GM13976 (cell line): Measurements from ENCODE around the gene LARGE2.

Source experiments
- DNase-seq: peaks from one replicate; pipeline ENCODE4 v3.0.0; 2012; ENCODE audit warnings: low spot score
- in situ Hi-C: fragments of 300-500 bp; cut with MboI; formaldehyde crosslinking; loops from one replicate; pipeline ENCODE4 v1.12.0; 2022; ENCODE audit warnings: low sequenced_read_pairs, mixed read lengths, inconsistent platforms; ENCODE audit not compliant: unreplicated experiment
- TF ChIP-seq, protein P1 (sequence below): IDR thresholded peaks from 2 replicates; pipeline ENCODE4 v1.5.1; 2012; ENCODE audit warnings: borderline replicate concordance, mild to moderate bottlenecking; ENCODE audit not compliant: insufficient read depth; ENCODE audit errors: extremely low read depth, missing control alignments, control extremely low read depth

LARGE2 gene

GRCh38 chr11:45906096-45906682 lies 16.3 kb upstream of the LARGE2 start:
- no peak for DNase-seq
- in situ Hi-C loops, result no loop called here
- TF ChIP-seq, protein P1, sequence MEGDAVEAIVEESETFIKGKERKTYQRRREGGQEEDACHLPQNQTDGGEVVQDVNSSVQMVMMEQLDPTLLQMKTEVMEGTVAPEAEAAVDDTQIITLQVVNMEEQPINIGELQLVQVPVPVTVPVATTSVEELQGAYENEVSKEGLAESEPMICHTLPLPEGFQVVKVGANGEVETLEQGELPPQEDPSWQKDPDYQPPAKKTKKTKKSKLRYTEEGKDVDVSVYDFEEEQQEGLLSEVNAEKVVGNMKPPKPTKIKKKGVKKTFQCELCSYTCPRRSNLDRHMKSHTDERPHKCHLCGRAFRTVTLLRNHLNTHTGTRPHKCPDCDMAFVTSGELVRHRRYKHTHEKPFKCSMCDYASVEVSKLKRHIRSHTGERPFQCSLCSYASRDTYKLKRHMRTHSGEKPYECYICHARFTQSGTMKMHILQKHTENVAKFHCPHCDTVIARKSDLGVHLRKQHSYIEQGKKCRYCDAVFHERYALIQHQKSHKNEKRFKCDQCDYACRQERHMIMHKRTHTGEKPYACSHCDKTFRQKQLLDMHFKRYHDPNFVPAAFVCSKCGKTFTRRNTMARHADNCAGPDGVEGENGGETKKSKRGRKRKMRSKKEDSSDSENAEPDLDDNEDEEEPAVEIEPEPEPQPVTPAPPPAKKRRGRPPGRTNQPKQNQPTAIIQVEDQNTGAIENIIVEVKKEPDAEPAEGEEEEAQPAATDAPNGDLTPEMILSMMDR, result no peak

DNA sequence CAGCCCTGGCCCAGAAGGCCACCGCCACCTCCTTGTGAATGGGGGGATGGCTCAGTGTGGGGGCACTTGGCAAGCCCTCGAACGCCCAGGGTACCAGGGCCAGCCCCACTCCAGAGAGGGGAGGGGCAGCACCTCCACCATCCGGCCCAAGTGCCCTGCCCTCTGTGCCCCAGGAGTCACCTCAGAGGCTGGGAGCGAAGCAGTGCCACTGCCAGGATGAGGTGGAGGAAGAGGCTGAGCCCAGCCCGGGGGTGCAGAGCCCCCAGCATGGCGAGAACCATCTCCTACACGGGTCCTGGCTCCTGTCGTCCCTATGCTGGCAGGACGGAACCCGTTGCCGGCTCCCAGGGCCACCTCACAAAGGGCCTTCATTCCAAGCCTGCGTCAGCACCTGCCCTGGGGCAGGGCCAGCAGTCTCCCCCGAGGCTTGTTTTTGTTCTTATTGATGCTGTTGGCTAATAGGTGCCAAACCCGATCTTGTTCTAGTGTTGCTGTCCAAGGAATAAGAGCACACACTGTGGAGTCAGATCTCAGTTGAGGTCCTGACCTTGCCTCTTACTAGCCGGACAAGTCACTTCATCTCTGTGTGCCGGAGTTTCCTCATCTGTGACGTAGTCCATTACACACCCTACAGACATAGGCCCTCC lies 15.4 kb upstream of the LARGE2 start, which contains the start of gene FREY1:
TSS of gene FREY1 (minus strand) at position 307 of the 647 bp plus-strand sequence. CDS start at position 281, 26 bp downstream.
- TF ChIP-seq, protein P1, result no peak
- DNase-seq, result no peak
- in situ Hi-C loops, result no loop called here

GRCh38 chr11:45907911-45908370 lies 14.5 kb upstream of the LARGE2 start:
- in situ Hi-C loops, result no loop called here
- TF ChIP-seq, protein P1, result no peak
- no peak for DNase-seq

DNA sequence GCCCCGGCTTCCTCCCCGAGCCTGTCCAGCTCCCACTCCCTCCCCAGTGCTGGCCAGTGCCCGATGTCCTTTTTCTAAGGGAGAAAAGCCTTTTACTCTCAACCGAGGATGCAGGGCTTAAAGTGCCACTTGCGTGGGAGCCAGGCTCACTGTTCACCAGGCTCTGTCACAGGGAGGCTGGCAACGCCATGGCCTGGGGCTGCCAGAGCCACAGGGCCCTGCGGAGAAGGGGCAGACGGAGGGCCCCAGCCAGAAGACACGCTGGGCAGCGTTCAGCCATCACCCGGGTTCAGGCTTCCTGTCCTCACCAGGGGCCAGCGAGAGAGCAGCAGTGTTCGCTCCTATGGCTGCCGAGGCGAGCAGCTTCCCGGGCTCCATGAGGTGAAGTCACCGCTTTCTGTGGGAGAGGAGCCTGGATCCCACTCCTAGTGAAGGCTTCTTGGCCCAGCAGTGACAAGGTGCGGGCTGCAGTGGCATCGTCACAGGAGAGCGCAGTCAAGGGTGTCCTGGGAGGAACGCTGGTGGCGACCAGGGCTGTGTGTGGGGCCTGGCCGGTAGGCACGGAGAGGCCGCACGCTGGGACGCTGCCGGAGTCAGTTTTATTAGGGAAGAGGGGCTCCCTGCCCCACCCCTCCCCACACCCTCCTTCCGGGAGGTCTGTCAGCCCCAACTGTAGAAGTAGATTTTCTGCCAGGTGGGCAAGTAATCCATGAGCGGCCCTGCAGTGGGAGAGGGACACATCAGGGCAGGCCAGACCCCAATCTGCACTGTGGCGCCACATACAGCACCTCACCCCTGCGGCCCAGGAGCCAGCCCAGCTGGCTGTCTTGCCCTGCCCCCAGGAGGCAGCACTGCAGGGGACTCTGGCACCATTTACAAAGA lies 12.6 kb upstream of the LARGE2 start:
- no peak for DNase-seq
- in situ Hi-C loops, result no loop called here
- TF ChIP-seq, protein P1, result no peak

DNA sequence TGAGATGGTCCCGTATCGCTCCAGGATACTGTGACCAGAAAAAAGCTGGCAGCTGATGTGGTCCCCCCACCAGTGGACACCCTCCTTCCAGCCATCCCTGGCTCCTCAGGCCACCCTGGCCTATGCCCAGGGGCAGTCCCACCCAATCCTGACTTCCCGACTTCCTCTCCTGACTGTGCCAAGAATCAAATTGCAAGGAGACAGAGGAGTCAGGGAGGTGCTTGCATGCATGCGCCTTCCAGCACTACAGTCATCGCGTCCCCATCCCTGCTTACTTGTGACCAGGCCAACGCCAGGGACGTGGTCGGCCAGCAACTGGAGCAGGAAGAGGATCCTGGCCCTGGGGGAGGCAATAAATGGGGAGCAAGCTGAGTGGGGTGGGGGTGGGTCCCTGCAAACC lies 11.8 kb upstream of the LARGE2 start:
- TF ChIP-seq, protein P1, result no peak
- no peak for DNase-seq
- in situ Hi-C loops, result no loop called here

DNA sequence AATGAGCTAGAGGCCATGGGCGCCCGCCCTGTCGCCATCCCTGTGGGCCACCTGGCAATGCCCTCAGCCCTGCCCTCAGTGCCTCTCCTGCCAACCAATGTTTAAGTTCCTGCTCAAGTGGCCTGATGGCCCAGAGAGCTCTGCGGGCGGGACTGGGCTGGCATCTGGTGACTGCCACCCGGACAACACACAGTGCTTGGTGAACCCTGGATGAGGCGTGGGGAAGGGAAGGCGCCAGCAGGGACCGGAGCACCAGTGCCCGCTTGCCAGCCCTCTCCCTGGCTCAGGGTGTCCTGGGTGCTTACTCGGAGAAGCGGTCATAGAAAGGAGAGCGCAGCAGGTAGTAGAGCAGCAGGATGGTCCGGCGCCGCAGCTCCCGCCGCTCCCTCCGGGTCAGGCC lies 8.9 kb upstream of the LARGE2 start:
- in situ Hi-C loops, result no loop called here
- TF ChIP-seq, protein P1, result no peak
- DNase-seq, result no peak
